IMR-90 (cell line): ENCODE measurements around the gene DNAH8. TPM values are rescaled to one million over a fixed set of nuclear protein-coding genes. Genes with fewer than 3 reads are reported as not detected.

Source experiments
- ATAC-seq: fragments of 200-7000 bp; cut with Tn5 transposase; 2 replicates; pipeline ENCODE4 v1.9.1; 2020; ENCODE audit warnings: low read depth, mild to moderate bottlenecking, moderate library complexity
- BruUV-seq: library from RNA; stranded (reverse); fragments of 400-500 nt; replicated peaks from 2 replicates; lab custom pipeline; 2021; lab: Mats Ljungman, UMichigan
- CTCF ChIA-PET: fragments of 300-600 bp; formaldehyde crosslinking; extraction: SDS; loops from one replicate; lab custom pipeline; 2021; ENCODE audit warnings: antibody characterized with exemption; lab: Yijun Ruan, JAX
- POLR2A ChIA-PET: fragments of 300-600 bp; sonication (Branson Sonifier 250); formaldehyde crosslinking; loops from one replicate; lab custom pipeline; 2022; ENCODE audit warnings: antibody characterized with exemption; ENCODE audit not compliant: unreplicated experiment; lab: Charles Lee
- DNase-seq: peaks from one replicate; pipeline ENCODE4 v3.0.0; 2013
- H2AFZ ChIP-seq: replicated peaks from 2 replicates; pipeline ENCODE3; 2013; ENCODE audit warnings: low read length, mild to moderate bottlenecking; ENCODE audit not compliant: poor library complexity
- H2AK5ac ChIP-seq: 2 replicates; pipeline ENCODE4 v1.6.1; 2013; ENCODE audit warnings: low read depth, low read length, inconsistent platforms
- H2AK9ac ChIP-seq: replicated peaks from 2 replicates; pipeline ENCODE3; 2013; ENCODE audit warnings: mild to moderate bottlenecking, low read depth, low read length, moderate library complexity; ENCODE audit not compliant: poor library complexity
- H2BK120ac ChIP-seq: 2 replicates; pipeline ENCODE4 v1.6.1; 2013; ENCODE audit warnings: low read depth, low read length, inconsistent platforms
- H2BK15ac ChIP-seq: 3 replicates; pipeline ENCODE4 v1.6.1; 2013; ENCODE audit warnings: low read depth, low read length, inconsistent platforms
- H2BK20ac ChIP-seq: 2 replicates; pipeline ENCODE4 v1.6.1; 2013; ENCODE audit warnings: low read depth, mild to moderate bottlenecking, inconsistent platforms, low read length, moderate library complexity
- H2BK5ac ChIP-seq: 2 replicates; pipeline ENCODE4 v1.6.1; 2013; ENCODE audit warnings: mild to moderate bottlenecking, low read depth, low read length, inconsistent platforms; ENCODE audit not compliant: poor library complexity, severe bottlenecking
- H3K14ac ChIP-seq: replicated peaks from 2 replicates; pipeline ENCODE4 v1.6.1; 2013; ENCODE audit warnings: low read depth, low read length, inconsistent platforms
- H3K18ac ChIP-seq: 2 replicates; pipeline ENCODE4 v1.6.1; 2013; ENCODE audit warnings: low read depth, low read length, control low read depth
- H3K23ac ChIP-seq: 2 replicates; pipeline ENCODE4 v1.6.1; 2013; ENCODE audit warnings: low read depth, low read length, inconsistent platforms
- H3K27ac ChIP-seq: 2 replicates; pipeline ENCODE4 v1.5.1; 2013; ENCODE audit warnings: mild to moderate bottlenecking, control low read depth, low read length; ENCODE audit not compliant: insufficient read depth
- H3K27me3 ChIP-seq: 2 replicates; pipeline ENCODE4 v1.6.1; 2013; ENCODE audit warnings: low read length; ENCODE audit not compliant: control insufficient read depth, insufficient read depth
- H3K36me3 ChIP-seq: 2 replicates; pipeline ENCODE4 v1.6.1; 2013; ENCODE audit warnings: low read length, mixed read lengths; ENCODE audit not compliant: control insufficient read depth, insufficient read depth
- H3K4ac ChIP-seq: 2 replicates; pipeline ENCODE4 v1.6.1; 2013; ENCODE audit warnings: low read depth, low read length, inconsistent platforms
- H3K4me1 ChIP-seq: 2 replicates; pipeline ENCODE4 v1.6.1; 2013; ENCODE audit warnings: low read length, mixed read lengths; ENCODE audit not compliant: control insufficient read depth, insufficient read depth
- H3K4me2 ChIP-seq: 2 replicates; pipeline ENCODE4 v1.6.1; 2013; ENCODE audit warnings: low read depth, mild to moderate bottlenecking, control low read depth, low read length, moderate library complexity
- H3K4me3 ChIP-seq: 2 replicates; pipeline ENCODE4 v1.5.1; 2013; ENCODE audit warnings: low read depth, mild to moderate bottlenecking, control low read depth, low read length, moderate library complexity; ENCODE audit not compliant: insufficient read depth
- H3K56ac ChIP-seq: 2 replicates; pipeline ENCODE4 v1.6.1; 2013; ENCODE audit warnings: low read length, inconsistent platforms; ENCODE audit not compliant: insufficient read depth; ENCODE audit errors: extremely low read depth
- H3K79me1 ChIP-seq, 2 experiments: 2 replicates each; pipeline ENCODE4 v1.6.1; 2013; ENCODE audit warnings: low read length in 2 of 2, inconsistent platforms in 1 of 2, low read depth in 1 of 2
- H3K9ac ChIP-seq: 2 replicates; pipeline ENCODE4 v1.6.1; 2013; ENCODE audit warnings: low read depth, low read length, control low read depth
- H3K9me1 ChIP-seq: 2 replicates; pipeline ENCODE4 v1.6.1; 2013; ENCODE audit warnings: low read length, inconsistent platforms; ENCODE audit not compliant: insufficient read depth
- H3K9me3 ChIP-seq: 2 replicates; pipeline ENCODE4 v1.6.1; 2013; ENCODE audit warnings: low read length; ENCODE audit not compliant: control insufficient read depth, insufficient read depth
- H4K20me1 ChIP-seq: 2 replicates; pipeline ENCODE4 v1.6.1; 2013; ENCODE audit warnings: low read length, inconsistent platforms; ENCODE audit not compliant: insufficient read depth
- H4K5ac ChIP-seq: 2 replicates; pipeline ENCODE4 v1.6.1; 2013; ENCODE audit warnings: mild to moderate bottlenecking, low read depth, low read length, control low read depth
- H4K8ac ChIP-seq, 2 experiments: 2 replicates each; pipeline ENCODE4 v1.6.1; 2013; ENCODE audit warnings: low read depth in 2 of 2, low read length in 2 of 2, control low read depth in 1 of 2, inconsistent platforms in 1 of 2
- H4K91ac ChIP-seq: 2 replicates; pipeline ENCODE4 v1.6.1; 2013; ENCODE audit warnings: low read depth, low read length, inconsistent platforms; ENCODE audit not compliant: insufficient read depth
- BHLHE40 ChIP-seq: fragments of 150-350 bp; IDR thresholded peaks from 2 replicates; pipeline ENCODE4 v1.6.1; 2016; ENCODE audit warnings: mild to moderate bottlenecking, low read depth, low read length
- CEBPB ChIP-seq: IDR thresholded peaks from 2 replicates; pipeline ENCODE4 v1.6.1; 2012; ENCODE audit warnings: low read depth, low read length, improper control_type of control experiment
- CHD1 ChIP-seq: IDR thresholded peaks from 2 replicates; pipeline ENCODE4 v1.6.1; 2012; ENCODE audit warnings: low read depth, low read length, improper control_type of control experiment
- ELK1 ChIP-seq: fragments of 150-350 bp; IDR thresholded peaks from 2 replicates; pipeline ENCODE4 v1.6.1; 2016; ENCODE audit warnings: low read depth, mild to moderate bottlenecking, low read length, moderate library complexity, borderline replicate concordance
- FOS ChIP-seq: fragments of 150-350 bp; IDR thresholded peaks from 2 replicates; pipeline ENCODE4 v1.6.1; 2016; ENCODE audit warnings: low read depth, low read length
- MAFK ChIP-seq: IDR thresholded peaks from 2 replicates; pipeline ENCODE4 v1.6.1; 2012; ENCODE audit warnings: low read depth, low read length, improper control_type of control experiment
- MAZ ChIP-seq: IDR thresholded peaks from 2 replicates; pipeline ENCODE4 v1.6.1; 2012; ENCODE audit warnings: low read depth, mild to moderate bottlenecking, low read length, improper control_type of control experiment, moderate library complexity, borderline replicate concordance
- MXI1 ChIP-seq: IDR thresholded peaks from 2 replicates; pipeline ENCODE4 v1.6.1; 2012; ENCODE audit warnings: low read depth, mild to moderate bottlenecking, low read length, moderate library complexity, borderline replicate concordance
- NFE2L2 ChIP-seq: fragments of 150-350 bp; IDR thresholded peaks from 2 replicates; pipeline ENCODE4 v1.6.1; 2016; ENCODE audit warnings: low read depth, mild to moderate bottlenecking, low read length
- POLR2A ChIP-seq: IDR thresholded peaks from 2 replicates; pipeline ENCODE4 v1.6.1; 2012; ENCODE audit warnings: mild to moderate bottlenecking, low read depth, low read length
- RAD21 ChIP-seq: IDR thresholded peaks from 2 replicates; pipeline ENCODE4 v1.6.1; 2012; ENCODE audit warnings: low read length, improper control_type of control experiment
- RCOR1 ChIP-seq: IDR thresholded peaks from 2 replicates; pipeline ENCODE4 v1.6.1; 2012; ENCODE audit warnings: mild to moderate bottlenecking, low read length, improper control_type of control experiment; ENCODE audit not compliant: insufficient replicate concordance
- RFX5 ChIP-seq: IDR thresholded peaks from 2 replicates; pipeline ENCODE4 v1.8.0; 2012; ENCODE audit warnings: low read depth, mild to moderate bottlenecking, low read length, moderate library complexity
- SMC3 ChIP-seq: fragments of 150-350 bp; IDR thresholded peaks from 2 replicates; pipeline ENCODE4 v1.6.1; 2016; ENCODE audit warnings: low read depth, mild to moderate bottlenecking, antibody characterized with exemption, low read length, moderate library complexity
- USF2 ChIP-seq: fragments of 150-350 bp; IDR thresholded peaks from 2 replicates; pipeline ENCODE4 v1.6.1; 2017; ENCODE audit warnings: mild to moderate bottlenecking, antibody characterized with exemption, low read length, low read depth
- WGBS, 2 experiments: methylation state at CpG; one replicate each; pipeline versions ENCODE4 v1.1.5 to v1.1.7; 2013; ENCODE audit warnings: missing lambda C conversion rate in 2 of 2; ENCODE audit not compliant: insufficient read length in 1 of 2; ENCODE audit errors: extremely low coverage in 2 of 2; 5-methylcytosine and 5-hydroxymethylcytosine counted together
- dilution Hi-C: fragments of 300-500 bp; cut with HindIII; formaldehyde crosslinking; loops from one replicate; pipeline ENCODE4 v1.14.3; 2018; ENCODE audit warnings: low sequenced_read_pairs; ENCODE audit not compliant: unreplicated experiment
- in situ Hi-C: fragments of 300-500 bp; cut with MboI; formaldehyde crosslinking; loops from 3 replicates; pipeline ENCODE4 v1.14.3; 2019; ENCODE audit warnings: low sequenced_read_pairs, inconsistent platforms, mixed read lengths
- intact Hi-C: fragments of 100-400 bp; cut with micrococcal nuclease; formaldehyde crosslinking; loops from 2 replicates; pipeline ENCODE4 v1.10.0; 2022
- polyA plus RNA-seq, 3 experiments: library from polyadenylated mRNA; depleted of rRNA; stranded (reverse); fragments of >200 nt; gene quantifications; 2 replicates each; pipeline ENCODE4 v1.2.3, GENCODE V29; 2012; ENCODE audit warnings: low replicate concordance in 1 of 3
- total RNA-seq: library from RNA; depleted of rRNA; stranded (reverse); fragments of >200 nt; gene quantifications from 2 replicates; pipeline ENCODE4 v1.2.3, GENCODE V29; 2012
- TF ChIP-seq, protein P1 (sequence below): conservative IDR thresholded peaks from 2 replicates; pipeline ENCODE4 v1.5.1; 2012; ENCODE audit warnings: mild to moderate bottlenecking, low read depth, low read length, improper control_type of control experiment

The DNAH8 gene
- total and polyA plus RNA-seq, 2 of the 4 experiments (the other 2 are of a cell fraction) = not detected

GRCh38 chr6:38792356-38792755 lies 77.2 kb downstream of the DNAH8 start:
- Histone ChIP-seq H3K79me1 (no peaks in the 10 kb centered on the region), H2AK9ac (no peak overlapping the region), H2AK5ac (no peak overlapping the region), H4K8ac (no peak overlapping the region), H3K4me2 (no peak overlapping the region), H3K4me3 (no peak overlapping the region), H4K5ac (no peak overlapping the region), H3K4ac (no peak overlapping the region), H2BK20ac (no peak overlapping the region), H2BK120ac (no peak overlapping the region), H3K9ac (no peak overlapping the region), H3K14ac (no peak overlapping the region), H3K36me3 (no peaks in the 10 kb centered on the region), H3K27ac (no peak overlapping the region), H3K27me3 (no peaks in the 10 kb centered on the region; the same call in 1 of the 2 replicates), H3K4me1 (no peaks in the 10 kb centered on the region), H2AFZ (no peak overlapping the region), H2BK15ac (no peak overlapping the region), H2BK5ac (no peak overlapping the region), H4K20me1 (no peaks in the 10 kb centered on the region), H3K23ac (no peak overlapping the region), H3K9me3 (no peaks in the 10 kb centered on the region), H3K18ac (no peak overlapping the region), H3K9me1 (no peaks in the 10 kb centered on the region), H4K91ac (no peak overlapping the region), H3K56ac (no peak overlapping the region)
- POLR2A ChIA-PET = no interaction called here
- CTCF ChIA-PET = no interaction called here
- TF ChIP-seq MAZ = no peak
- no peak for TF ChIP-seq FOS
- TF ChIP-seq POLR2A = no peak
- TF ChIP-seq USF2 = no peak
- TF ChIP-seq BHLHE40 = no peak
- TF ChIP-seq, protein P1, sequence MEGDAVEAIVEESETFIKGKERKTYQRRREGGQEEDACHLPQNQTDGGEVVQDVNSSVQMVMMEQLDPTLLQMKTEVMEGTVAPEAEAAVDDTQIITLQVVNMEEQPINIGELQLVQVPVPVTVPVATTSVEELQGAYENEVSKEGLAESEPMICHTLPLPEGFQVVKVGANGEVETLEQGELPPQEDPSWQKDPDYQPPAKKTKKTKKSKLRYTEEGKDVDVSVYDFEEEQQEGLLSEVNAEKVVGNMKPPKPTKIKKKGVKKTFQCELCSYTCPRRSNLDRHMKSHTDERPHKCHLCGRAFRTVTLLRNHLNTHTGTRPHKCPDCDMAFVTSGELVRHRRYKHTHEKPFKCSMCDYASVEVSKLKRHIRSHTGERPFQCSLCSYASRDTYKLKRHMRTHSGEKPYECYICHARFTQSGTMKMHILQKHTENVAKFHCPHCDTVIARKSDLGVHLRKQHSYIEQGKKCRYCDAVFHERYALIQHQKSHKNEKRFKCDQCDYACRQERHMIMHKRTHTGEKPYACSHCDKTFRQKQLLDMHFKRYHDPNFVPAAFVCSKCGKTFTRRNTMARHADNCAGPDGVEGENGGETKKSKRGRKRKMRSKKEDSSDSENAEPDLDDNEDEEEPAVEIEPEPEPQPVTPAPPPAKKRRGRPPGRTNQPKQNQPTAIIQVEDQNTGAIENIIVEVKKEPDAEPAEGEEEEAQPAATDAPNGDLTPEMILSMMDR = no peak
- TF ChIP-seq SMC3 = no peak
- no peak for TF ChIP-seq CEBPB
- no peak for TF ChIP-seq CHD1
- TF ChIP-seq RAD21 = no peak
- no peak for TF ChIP-seq MXI1
- TF ChIP-seq RFX5 = no peak
- no peak for TF ChIP-seq MAFK
- TF ChIP-seq NFE2L2 = no peak
- no peak for TF ChIP-seq ELK1
- TF ChIP-seq RCOR1 = no peak
- BruUV-seq = no TSS peak
- dilution Hi-C loops (no loop called here), intact Hi-C loops (no loop called here), in situ Hi-C loops (no loop called here)
- DNase-seq = no peak
- no peak for ATAC-seq
- 51% methylated on average over 2 of the region's 2 CpGs; no CpG with 5 or more reads in 1 of the 2 experiments for WGBS, 2 experiments
